ENCODE results near the gene RHOT2.

Gene RHOT2

DNA sequence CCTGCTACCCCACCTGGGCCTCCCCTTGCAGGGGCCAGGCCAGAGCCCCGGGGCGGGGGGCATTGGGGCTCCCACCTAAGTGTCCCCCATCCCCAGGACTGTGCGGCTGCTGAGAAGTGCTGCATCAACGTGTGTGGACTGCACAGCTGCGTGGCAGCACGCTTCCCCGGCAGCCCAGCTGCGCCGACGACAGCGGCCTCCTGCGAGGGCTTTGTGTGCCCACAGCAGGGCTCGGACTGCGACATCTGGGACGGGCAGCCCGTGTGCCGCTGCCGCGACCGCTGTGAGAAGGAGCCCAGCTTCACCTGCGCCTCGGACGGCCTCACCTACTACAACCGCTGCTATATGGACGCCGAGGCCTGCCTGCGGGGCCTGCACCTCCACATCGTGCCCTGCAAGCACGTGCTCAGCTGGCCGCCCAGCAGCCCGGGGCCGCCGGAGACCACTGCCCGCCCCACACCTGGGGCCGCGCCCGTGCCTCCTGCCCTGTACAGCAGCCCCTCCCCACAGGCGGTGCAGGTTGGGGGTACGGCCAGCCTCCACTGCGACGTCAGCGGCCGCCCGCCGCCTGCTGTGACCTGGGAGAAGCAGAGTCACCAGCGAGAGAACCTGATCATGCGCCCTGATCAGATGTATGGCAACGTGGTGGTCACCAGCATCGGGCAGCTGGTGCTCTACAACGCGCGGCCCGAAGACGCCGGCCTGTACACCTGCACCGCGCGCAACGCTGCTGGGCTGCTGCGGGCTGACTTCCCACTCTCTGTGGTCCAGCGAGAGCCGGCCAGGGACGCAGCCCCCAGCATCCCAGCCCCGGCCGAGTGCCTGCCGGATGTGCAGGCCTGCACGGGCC lies 35.2 kb upstream of the RHOT2 start:
- DNase-seq (ENCODE audit: low read depth in 2 of 2), result no peak

DNA sequence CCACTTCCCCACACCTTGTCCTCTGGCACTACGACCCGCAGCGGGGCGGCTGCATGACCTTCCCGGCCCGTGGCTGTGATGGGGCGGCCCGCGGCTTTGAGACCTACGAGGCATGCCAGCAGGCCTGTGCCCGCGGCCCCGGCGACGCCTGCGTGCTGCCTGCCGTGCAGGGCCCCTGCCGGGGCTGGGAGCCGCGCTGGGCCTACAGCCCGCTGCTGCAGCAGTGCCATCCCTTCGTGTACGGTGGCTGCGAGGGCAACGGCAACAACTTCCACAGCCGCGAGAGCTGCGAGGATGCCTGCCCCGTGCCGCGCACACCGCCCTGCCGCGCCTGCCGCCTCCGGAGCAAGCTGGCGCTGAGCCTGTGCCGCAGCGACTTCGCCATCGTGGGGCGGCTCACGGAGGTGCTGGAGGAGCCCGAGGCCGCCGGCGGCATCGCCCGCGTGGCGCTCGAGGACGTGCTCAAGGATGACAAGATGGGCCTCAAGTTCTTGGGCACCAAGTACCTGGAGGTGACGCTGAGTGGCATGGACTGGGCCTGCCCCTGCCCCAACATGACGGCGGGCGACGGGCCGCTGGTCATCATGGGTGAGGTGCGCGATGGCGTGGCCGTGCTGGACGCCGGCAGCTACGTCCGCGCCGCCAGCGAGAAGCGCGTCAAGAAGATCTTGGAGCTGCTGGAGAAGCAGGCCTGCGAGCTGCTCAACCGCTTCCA lies 34.4 kb upstream of the RHOT2 start:
- DNase-seq (ENCODE audit: low read depth in 2 of 2), result no peak

DNA sequence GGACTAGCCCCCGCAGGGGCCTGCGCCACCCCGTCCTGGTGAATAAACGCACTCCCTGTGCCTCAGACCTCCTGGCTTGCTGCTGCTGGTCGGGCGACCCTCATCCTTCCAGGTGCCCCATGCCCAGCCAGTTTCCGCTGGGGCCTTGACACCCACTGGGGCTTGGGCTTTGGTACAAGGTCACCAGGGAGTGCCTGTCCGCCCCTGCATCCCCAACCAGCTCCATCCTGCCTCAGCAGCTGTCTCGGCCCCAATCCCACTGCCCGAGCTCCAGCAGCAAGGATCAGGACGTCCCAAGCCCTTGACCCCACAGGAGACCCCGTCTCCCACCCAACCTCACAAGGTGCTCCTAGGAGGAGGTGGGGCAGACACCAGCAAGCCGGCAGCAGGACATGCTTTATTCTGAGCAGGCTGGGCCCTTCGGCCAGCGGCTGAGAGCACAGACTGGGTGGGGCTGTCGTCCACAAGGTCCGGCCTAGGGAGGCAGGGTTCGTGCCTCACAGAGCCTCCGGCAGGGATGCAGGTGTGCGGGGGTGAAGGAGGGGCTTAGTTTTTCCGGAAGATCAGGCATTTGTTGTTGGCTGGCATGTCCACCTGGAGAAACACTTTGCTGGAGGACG lies 33.8 kb upstream of the RHOT2 start:
- DNase-seq (ENCODE audit: low read depth in 2 of 2), result no peak

DNA sequence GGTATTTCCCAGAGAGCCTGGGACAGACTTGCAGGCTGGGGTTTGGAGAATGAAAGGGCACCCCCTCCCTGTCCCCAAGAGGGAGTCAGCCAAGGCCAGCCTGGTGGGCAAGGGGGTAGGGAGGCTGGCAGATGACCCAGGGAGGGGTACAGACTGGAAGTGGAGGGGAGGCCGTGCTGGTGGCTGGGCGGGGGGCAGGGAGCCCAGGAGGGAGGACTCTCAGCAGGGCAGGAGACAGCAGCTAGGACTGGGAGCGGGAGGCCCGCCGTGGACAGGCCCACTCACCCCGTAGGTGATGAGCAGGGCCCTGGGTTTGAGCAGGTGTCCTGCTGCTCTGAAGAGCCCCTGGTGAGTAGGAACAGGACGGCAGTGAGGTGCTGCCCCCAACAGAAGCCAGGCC lies 32.9 kb upstream of the RHOT2 start:
- no peak for DNase-seq (ENCODE audit: low read depth in 2 of 2)

DNA sequence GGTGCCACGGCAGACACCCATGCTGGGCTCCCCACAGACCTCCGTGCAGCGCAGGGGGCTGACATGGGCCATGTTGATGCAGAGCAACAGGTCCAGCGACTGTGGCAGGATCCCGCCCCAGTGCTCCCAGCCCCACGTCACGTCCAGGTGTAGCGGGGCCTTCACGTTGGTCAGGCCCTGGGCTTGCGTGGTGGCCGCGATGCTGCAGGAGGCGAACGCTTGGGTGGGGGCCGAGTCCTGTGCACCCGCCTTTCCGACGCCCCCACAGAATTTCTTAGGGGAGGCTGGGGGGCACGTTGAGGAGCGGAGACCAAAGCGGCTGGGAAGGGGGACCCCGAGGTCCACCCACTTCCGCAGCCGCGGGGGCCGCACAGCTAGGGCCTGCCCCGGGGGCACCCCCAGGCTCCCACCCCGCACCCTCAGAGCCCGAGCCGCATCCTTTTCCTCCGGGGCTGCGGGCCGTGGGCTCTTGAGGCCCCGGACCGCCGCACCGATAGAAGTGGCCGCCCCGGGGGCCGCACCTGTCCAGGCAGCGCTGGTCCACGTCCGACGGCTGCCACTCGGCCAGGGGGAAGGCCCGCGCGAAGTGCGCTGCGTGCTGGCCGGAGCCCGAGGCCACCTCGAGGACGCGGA lies 32.2 kb upstream of the RHOT2 start:
- DNase-seq (ENCODE audit: low read depth in 2 of 2), result no peak

DNA sequence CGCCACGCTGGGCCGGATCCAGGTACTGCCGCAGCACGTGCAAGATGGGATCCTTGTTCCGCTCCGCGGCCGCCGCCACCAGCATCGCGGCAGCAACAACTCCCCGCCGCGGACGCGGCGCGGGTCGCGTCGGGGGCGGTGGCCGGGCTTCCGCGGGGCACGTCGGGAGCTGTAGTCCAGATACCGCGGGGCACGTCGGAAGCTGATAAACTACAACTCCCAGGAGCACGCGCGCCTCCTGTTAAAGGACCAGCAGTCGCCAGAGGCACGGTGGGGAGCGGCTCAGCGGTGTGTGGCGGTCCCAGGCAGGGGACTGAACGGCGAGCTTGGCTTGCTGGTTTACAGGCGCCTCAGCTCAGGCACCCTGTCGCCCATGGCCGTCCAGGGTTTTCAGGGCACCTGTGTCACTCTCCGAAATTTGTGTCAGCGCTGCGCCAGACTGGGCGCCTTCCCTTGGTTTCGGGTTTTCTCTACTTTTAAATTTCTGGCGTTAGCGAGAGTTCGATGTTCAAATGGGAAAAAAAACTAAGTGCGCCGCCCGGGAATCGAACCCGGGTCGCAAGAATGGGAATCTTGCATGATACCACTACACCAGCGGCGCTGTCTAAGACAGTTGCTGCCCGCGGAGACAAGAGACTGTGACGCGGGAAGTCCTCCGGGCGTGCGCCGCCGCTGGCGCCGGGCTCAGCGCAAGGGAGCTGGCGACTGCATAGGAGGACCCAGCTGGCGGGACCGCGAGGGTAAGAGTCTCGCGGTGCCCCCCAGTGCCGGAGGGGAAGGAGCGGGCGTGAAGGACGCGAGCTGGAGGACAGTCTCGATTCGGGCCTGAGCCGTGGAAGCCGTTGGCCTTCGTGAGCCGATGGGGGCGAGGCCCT lies 31.5 kb upstream of the RHOT2 start, which contains the start of gene METTL26:
Gene METTL26 (minus strand): TSS at position 100 of the 875 bp plus-strand sequence. CDS start 15 bp downstream, at position 85.
- peak; percentile 82 to 85 for DNase-seq (ENCODE audit: low read depth in 2 of 2)

DNA sequence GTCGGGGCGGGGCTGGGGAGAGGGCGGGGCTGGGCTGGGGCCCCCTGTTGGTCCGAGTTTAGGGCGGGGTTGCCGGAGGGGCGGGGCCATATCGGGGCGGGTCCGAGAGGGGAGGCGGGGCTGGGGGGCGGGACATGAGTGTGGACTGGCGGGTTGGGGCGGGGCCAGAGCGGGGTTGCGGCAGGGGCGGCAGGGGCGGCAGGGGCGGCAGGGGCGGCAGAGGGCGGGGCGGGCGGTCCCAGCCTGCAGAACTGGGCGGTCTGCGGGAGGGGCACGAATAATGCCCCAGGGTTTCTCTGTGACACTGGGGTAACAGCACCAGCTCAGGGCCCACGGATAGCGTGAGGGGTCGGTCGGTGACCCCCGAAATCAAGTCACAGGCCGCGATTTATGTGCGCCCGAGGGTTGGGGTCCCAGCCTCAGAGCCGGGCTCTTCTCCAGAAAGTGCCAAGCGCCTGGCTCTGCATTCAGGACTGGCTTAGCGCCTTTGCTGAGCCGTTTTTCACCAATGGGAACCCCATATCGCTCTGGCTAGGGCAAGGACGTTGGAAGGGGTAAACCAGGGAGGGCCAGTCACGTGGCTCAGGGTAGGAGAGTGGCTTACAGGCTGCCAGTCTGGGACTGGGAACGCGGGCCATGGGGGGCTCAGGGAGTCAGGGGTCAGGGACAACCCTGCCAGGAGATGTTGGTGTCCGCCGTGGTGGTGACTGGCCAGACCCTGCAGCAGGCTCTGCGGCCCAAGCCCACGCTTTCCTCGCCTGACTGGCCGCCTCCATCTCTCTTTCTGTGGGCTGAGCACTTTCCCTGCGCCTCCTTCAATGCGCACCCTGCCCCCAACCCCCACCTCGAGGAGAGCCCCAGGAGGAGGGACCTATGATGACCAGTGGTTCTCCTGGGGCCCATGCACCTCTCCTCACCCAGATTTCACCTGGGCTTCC lies 30.6 kb upstream of the RHOT2 start:
- DNase-seq (ENCODE audit: low read depth in 2 of 2), result peak; percentile 73 to 74

DNA sequence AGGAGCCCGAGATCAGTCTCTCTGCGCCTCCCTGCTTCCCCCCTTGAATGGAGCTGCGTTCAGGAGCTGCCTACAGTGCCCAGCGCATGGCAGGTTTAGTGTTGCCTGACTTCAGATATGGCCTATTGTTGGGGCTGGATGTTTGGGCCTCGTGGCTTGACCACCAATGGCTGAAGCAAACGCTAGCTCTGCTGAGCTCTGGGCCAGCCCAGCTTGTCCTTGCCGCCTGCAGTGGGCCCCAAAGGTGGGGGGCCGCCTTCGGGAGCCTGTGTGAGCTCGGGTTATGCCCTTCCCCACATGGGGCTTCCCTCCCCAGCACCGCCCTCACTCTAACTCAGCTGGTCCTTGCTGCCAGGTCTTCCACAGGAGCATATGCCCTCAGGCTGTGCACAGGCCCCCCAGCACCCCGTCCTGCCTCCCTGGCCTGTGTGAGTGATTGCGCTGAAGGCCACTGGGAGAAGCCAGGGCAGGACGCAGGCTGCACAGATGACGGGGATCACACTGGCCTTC lies 29.8 kb upstream of the RHOT2 start:
- DNase-seq (ENCODE audit: low read depth in 2 of 2), result no peak

DNA sequence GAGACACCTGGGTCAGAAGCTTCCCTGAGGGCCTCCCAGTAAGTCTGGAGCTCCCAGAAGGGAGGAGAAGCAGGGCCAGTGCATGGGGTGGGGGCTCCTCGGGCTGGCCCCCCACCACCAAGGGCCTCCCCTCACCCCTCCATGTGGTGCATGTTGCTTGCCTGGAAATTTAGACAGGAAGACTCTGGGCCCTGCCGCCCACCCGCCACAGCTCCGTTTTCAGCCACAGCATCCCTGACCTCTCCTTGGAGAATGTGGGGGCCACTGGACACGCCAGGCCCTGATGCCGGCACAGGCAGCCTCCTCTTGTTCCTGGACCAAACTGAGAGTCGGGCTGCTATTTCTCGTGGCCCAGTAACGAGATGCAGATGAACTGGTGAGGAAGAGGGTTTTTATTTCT lies 29.1 kb upstream of the RHOT2 start:
- no peak for DNase-seq (ENCODE audit: low read depth in 2 of 2)

DNA sequence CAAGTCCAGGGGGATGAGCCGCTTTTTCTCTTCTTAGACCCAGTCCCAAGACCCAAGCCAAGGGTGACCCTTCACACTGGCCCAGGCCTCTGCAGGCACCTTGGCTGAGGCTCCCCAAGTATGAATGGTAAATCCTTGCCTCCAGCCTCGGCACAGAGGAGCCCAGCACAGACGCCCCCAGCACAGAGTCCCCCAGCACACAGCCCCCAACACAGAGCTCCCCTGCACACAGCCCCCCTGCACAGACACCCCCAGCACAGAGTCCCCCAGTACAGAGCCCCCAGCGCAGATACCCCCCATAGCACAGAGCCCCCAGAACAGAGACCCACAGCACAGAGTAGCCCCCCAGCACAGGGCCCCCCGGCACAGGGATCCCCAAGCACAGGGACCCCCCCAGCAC lies 27.3 kb upstream of the RHOT2 start:
- DNase-seq (ENCODE audit: low read depth in 2 of 2), result no peak

DNA sequence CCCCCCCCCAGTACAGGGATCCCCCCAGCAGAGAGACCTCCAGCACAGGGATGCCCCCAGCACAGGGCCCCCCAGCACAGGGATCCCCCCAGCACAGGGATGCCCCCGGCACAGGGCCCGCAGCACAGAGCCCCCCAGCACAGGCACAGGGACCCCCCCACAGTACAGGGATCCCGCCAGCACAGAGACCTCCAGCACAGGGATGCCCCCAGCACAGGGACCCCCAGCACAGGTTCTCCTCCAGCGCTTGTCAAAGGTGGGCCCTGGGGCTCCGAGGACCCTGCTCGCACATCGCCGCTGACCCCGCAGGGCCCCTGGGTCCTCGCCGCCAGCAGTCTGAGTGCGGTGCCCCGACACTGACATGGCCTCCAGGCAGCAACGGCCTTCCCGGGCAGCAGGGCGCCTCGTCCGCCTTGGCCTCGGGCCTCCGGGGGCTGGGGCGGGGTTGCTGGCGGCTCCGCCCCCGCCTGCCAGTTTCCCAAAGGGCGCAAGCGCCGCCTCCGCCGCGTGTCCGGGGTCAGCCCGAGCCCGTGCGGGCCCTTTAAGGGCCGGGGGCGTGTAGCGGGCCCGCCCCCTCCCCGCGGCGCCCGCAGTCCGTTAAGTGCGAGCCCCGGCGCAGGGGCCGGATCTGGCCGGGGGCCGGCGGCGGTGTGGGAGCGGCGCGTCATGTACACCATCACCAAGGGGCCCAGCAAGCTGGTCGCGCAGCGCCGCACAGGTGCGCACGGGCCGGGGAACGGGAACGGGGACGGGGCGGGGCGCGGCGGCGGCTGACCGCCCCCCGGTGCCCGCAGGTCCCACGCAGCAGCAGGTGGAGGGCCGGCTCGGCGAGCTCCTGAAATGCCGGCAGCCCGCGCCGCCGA lies 26.4 kb upstream of the RHOT2 start, which contains the start of gene MCRIP2:
Gene MCRIP2 (plus strand): TSS at position 503 of the 863 bp plus-strand sequence. CDS start 164 bp downstream, at position 667.
- peak; percentile 22 to 57 for DNase-seq (ENCODE audit: low read depth in 2 of 2)

DNA sequence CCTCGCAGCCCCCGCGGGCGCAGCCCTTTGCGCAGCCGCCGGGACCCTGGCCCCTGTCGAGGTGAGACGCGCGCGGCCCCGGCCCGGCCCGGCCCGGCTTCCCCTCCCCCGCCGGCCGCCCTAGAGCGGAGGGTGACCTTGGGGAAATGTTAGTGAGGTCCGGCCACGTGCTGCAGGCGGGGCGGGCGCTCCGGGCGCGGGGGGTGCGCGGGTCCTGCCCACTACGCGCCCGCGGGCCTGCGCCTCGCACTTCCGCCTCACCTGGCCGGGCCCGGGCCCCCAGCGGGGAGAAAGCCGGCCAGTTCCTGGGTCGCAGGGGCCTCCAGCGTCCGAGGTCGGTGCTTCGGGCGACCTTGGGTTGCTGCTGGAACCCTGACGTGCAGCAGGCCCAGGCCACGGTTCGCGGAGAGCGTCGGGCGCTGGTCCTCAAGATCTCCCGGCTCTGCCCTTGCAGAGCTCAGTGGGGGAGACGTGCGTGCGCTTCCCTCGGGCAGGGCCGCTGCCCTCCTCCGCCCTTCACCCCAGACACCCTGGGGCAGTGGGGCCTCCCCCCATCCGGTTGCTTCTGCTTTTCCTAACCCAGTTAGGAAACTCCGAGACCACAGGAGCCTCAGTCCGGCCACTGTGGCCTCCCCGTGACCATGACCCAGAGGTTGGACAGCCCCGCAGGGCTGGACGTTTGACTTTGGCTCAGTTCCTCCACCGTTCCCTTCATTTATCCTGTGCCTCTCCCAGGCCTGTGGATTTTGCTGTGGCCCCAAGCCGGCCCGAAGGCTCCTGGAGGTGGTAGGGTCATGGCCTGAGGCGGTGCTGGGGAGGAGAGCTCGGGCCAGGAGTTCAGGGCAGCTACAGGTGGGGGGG lies 25.5 kb upstream of the RHOT2 start:
- DNase-seq (ENCODE audit: low read depth in 2 of 2), result no peak

DNA sequence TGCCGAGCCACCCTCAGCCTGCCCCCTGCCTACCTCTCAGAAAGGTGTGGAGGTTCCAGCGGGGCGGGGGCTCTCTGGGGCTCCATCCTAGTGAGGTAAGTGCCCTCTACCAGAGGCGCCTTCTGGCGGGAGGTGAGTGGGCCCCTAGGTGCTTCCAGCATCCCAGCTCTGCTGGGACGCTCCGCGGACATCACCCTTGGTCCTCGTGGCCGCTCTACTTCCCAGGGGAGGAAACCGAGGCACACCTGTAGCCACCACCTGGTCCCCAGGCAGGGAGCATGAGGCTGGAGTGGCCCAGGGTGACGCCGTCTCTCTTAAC lies 24.9 kb upstream of the RHOT2 start:
- DNase-seq (ENCODE audit: low read depth in 2 of 2), result no peak

DNA sequence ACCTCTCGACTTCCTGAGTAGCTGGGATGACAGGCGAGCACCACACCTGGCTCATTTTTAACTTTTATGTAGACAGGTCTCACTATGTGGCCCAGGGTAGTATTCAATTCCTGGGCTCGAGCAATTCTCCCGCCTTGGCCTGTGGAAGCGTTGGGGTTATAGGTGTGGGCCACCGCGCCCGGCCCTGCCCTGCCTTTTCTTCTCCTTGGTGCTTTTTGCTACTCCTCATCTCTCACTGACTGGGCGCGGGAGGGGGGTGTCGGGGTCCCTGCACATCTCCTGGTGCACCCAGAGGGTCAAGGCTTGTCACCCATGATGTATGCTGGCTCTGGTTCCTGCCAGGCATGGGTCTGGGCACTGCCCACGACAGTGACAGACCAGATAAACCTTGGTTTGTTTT lies 23.4 kb upstream of the RHOT2 start:
- no peak for DNase-seq (ENCODE audit: low read depth in 2 of 2)

DNA sequence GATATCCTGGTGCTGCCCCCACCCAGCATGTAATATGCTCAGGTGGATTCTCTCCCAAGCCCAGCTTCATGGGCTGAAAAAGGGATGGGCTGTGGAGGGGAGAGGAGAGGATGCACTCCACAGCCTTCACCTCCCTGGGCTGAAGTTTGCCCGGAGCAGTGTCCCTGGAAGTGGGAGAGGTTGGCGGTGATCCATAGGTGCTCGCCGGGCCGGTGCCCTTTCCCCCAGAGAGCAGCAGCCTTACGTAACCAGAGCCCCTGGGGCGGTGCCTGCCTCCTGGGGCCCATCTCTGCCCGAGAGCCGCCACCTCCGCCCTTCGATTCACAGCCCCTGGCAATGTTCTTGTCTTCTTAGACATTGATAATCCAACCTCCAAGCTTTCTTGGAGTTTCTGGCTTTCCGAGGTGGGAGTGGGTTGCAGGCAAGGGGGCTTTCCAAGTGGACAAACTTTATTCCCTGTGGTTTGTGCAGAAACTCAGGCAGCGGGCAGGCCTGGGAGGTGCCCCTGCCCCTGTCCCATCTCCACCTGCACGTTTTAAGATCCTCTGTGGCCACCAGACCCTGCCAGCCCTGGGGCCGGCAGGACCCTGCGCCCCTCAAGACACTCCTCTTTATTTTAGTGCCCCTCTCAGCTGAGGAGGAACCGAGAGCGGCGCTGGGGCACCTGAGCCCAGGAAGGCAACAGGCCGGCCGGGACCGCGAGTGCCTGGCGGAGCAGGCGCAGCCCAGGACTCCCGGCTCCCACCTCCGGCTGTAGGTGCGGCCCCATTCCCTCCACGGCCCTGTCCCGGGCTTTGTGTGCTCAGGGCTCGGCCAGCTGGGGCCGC lies 21.9 kb upstream of the RHOT2 start:
- DNase-seq (ENCODE audit: low read depth in 2 of 2), result no peak

DNA sequence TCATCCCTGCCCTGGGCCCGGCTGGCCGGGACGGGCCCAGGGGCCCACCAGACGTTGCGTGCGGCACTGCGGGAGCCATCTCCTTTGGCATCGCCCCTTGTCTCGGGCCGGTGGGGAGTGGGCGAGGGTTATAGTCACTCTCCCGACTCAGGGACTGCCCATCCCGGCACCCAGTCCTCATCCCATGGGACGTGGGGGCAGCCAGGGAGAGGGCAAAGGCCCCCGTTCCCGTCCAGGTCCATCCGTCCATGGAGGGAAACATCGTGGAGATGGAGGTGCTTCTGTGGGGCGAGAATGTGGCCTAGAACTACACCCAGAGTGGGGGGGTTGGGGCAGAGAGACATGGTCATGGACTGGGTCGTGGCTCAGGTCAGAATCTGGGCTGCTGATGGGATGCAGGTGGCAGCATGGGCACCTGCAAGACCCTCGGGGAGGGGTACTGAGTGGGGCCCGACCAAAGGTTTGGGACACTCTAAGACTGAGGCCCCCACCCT lies 21.2 kb upstream of the RHOT2 start:
- DNase-seq (ENCODE audit: low read depth in 2 of 2), result no peak
